Stimulated activated CD4-positive, alpha-beta T cell treated with anti-CD3 and anti-CD28 coated beads, Interleukin-12 subunit alpha, Interleukin-12 subunit beta, amount 100 ng/mL, for 24 hours (primary cell): ENCODE data around the gene TMF1.

Experiments used
- DNase-seq, 2 experiments: peaks; one replicate each; pipeline ENCODE4 v3.0.0-alpha.2; 2020; ENCODE audit warnings: low read depth in 2 of 2

Gene TMF1

DNA sequence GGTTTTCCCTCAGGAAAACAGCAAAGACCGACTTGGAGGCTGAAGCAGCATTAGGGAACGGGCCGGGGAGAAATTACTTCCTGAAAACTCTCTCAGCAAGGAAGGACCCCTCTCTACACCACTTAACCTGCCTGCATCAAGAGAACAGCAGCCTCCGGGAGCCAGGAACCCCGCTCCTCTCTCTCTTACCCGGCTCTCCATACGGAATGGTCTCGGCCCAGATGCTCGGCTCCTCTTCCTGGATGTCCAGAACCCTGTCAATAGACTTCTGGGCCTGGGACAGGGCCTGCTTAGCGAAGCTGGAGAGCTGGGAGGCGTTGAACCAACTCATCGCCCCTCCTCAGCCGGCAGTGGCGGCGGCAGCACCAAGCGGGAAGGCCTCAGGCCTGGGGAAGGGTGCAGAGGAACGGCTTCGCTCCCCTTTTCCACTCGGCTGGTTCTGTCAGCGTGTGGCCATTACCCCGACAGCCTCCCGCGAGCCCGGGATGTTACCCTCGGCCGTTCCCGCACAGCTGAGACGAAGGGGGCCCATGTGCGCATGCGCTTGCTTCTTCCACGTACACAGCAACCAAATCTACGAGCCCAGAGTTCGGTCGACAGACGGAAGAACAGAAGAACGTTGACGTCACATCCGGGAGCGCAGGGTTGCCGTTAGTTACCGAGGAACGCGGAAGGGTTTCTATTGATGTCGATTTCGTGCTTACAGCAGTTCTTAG, at the start of gene TMF1:
TSS of gene TMF1 (minus strand) at position 578 of the 716 bp plus-strand sequence. CDS start at position 331, 247 bp downstream.
- peak; percentile 94 to 97 for DNase-seq

- DNase-seq, result no peak
These were observed 47.4 kb upstream of the TMF1 start for GRCh38 chr3:69099576-69099975.

- no peak for DNase-seq
These were observed 45.4 kb upstream of the TMF1 start for GRCh38 chr3:69097407-69098086.

DNA sequence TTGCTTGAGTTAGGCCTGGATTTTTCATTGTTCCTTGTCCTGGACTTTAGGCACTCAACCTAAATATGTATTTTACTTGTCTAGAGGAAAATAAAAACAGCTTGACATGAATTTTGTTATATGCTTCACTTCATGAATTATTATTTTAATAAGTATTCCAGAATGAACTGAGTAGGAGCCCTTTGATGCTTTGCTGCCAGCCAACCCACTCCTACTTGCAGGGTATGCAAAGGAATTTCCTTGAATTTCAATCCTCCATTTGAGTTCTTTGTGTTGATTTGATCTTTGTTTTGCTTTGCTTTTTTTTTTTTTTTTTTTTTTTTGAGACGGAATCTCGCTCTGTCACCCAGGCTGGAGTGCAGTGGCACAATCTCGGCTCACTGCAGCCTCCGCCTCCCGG, 44.2 kb upstream of the TMF1 start:
- DNase-seq, result no peak

- peak in 1 of 2 experiments; percentile 18 for DNase-seq
These were observed 43.5 kb upstream of the TMF1 start for GRCh38 chr3:69095636-69096035.

- DNase-seq, result no peak
These were observed 42.5 kb upstream of the TMF1 start for GRCh38 chr3:69094467-69095205.

GRCh38 chr3:69092030-69092516, 39.9 kb upstream of the TMF1 start:
- no peak for DNase-seq

- no peak for DNase-seq
These were observed 39.4 kb upstream of the TMF1 start for GRCh38 chr3:69091389-69092029.

- DNase-seq, result no peak
These were observed 37.9 kb upstream of the TMF1 start for GRCh38 chr3:69090021-69090420.

GRCh38 chr3:69088063-69088462, 35.9 kb upstream of the TMF1 start:
- no peak for DNase-seq

DNA sequence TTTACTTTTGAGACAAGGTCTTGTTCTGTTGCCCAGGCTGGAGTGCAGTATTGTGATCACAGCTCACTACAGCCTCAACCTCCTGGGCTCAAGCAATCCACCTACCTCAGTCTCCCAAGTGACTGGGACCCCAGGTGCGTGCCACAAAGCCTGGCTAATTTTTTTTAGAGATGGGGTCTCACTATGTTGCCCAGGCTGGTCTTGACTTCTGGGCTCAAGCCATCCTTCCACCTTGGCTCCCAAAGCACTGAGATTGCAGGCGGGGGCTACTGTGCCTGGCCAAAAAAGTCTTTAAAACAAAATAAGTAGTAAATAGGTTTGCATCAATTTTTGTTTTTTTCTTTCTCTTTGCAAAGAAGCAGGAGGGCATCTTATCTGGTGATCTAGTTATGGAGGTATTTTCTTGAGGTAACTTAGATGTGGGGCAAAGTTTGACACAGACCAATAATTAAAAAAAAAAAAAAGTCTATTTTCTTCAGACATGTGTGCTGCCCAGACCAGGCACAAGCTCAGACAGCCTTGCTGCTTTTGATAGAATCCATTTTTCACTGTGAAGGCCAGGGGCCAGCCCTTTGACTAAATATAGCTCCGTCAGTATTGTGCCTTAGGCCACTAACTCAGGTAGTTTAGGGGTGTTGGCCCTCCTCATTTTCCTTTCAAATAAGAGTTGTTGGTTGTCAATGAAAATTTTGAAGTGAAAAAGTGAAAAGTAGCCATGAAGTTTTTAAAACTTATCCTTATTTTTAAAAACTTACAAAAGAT, 35.1 kb upstream of the TMF1 start:
- no peak for DNase-seq

DNA sequence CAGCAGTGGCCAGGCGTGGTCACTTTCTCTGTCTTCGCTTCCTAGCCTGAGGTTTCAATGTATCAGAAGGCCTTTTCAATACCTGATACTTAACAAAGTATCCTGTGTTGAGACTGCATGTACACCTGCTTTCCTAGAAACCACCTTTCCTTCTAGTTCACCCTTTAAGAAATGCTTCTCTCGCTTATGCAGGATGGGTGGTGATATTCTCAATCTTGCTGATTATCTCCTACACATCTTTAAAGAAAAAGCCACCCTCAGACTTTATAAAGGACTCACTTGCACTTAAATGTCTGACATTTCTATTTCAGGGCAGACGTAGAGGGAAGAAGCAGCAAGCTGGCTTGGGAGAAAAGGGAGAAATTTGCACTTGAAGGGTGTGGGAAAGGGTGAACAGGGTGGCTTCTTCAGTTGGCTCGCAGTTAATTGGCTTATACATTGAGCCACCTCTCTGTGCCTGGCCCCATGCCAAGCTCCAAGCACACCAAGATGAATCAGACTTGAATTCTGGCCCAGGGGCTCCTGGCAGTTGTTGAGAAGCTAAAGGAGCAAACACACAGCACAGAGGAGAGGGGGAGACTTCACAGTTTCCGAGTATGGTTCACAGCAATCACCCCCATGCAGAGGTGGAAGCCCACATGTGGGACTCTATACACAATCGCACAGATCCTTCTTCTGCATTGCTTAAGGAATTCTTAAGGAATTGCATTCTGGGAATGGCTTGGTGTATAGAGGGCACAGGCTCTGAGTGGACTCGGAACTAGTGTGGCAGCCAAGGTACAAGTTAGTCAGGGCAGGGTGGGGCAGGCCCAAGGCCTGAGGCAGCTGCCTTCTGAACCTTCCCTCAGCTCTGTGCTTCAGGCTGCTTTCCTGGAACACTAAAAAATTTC, 33.9 kb upstream of the TMF1 start:
- peak; percentile 63 to 75 for DNase-seq

GRCh38 chr3:69085168-69085832, 33.2 kb upstream of the TMF1 start:
- DNase-seq, result no peak

DNA sequence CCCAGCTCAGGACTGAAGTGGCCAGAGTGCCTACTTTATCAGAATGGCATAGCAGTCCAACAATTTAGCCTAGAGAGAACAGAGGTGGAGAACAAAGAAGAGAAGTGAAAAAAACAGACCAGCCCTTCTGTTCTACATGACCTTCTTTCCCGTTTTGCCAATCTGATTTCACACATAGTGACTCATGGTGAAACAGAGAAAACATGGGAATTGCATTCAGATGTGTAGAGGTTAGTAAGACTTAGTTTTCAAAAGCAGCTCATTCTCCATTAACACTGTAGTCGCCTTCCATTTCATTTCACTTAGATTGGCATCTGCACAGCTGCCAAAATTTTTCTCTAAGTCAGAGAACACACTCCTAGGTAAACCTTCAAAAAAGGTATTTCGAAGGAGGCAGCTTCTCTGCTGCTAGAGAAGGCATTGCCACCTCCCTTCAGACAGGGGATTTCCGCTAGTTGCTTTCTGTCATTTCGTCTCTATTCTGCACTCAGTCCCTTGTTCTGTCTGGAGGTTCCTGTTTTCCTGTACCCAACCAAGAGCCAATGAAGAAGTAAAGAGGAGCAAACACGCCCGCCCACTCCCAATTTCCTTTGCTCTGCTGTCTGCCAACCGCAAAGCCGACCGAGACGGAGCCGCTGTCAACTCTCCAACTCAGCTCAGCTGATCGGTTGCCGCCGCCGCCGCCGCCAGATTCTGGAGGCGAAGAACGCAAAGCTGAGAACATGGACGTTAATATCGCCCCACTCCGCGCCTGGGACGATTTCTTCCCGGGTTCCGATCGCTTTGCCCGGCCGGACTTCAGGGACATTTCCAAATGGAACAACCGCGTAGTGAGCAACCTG, 32.4 kb upstream of the TMF1 start, which contains the start of gene ARL6IP5:
TSS of gene ARL6IP5 (plus strand) at position 612 of the 842 bp plus-strand sequence. CDS start at position 723, 111 bp downstream.
- DNase-seq, result peak; percentile 79 to 86

DNA sequence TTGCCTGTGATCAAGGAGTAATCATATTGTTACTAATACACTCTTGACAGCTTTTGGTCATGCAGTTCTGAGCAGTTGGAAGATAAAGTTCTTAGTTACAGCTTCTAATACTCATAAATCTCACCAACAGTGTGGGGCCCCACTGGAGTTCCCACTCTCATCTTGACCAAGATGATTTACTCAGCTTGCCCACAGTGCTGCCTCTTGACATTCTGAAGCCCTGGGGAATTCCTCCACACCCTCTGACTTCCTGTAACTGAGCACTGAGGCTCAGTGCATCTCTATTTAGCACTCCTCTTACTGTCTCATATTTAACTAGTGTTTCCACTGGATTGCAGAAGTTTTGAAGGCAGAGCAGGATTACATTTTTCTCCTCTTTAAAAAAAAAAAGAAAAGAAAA, 30.7 kb upstream of the TMF1 start:
- peak; percentile 60 to 64 for DNase-seq

DNA sequence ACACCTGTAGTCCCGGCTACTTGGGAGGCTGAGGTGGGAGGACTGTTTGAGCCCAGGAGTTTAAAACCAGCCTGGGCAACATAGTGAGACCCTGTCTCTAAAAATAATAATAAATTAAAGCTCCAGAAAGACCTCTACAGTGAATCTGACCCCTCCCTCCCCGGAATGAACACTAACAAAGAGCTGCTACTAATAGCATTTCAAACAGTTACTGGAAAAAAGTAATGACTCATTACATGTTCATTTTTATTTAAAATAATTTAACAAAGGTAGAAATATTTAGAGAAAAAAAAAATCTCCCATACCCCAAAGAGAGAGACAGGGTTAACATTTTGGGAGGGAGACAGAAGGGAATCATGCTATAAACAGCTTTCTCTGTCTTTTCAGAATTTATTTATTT, 30.2 kb upstream of the TMF1 start:
- DNase-seq, result no peak

DNA sequence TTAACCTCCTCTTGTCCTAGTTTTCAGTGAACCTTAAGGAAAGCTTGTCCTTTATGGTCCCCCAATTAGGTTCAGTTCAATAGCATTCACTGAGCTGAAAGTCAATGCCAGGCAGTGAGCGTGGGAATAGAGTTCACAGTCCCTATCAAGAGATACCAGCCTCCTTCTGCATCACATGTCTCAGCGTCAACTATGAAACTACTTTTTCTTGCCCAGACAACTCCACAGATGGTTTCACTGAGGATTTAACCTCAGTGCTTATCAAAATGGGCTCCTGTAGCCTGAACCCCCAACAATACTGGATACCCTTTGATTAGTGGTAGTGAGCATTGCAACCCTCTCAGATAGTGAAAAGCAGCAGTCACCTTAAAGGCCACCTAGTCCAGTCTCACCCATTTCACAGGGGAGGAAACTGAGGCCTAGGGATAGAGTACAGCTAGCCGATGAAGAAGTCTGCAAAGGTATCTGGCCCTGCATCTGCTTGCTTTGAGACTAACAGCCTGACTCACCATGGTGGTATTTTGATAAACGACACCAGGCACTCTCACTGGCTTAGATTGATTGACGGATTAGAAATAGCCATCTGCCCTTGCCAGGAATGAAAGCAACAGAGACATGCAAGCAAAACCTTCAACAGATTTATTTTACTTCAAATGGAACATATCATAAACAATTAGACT, 29.6 kb upstream of the TMF1 start:
- DNase-seq, result no peak
